H1 (cell line): Measurements from ENCODE around the gene DHRS3. TPM values are rescaled to one million over a fixed set of nuclear protein-coding genes. Genes with fewer than 3 reads are reported as not detected.

Experiments used
- CTCF ChIA-PET: fragments of 300-600 bp; sonication (Branson Sonifier 250); formaldehyde crosslinking; loops from one replicate; lab custom pipeline; 2021; ENCODE audit not compliant: partially characterized antibody; lab: Charles Lee
- POLR2A ChIA-PET: fragments of 300-600 bp; sonication (Branson Sonifier 250); formaldehyde crosslinking; loops from one replicate; lab custom pipeline; 2021; ENCODE audit warnings: inconsistent platforms; ENCODE audit not compliant: partially characterized antibody; lab: Charles Lee
- DNase-seq, 2 experiments: peaks; one replicate each; pipeline versions ENCODE4 v3.0.0 to v3.0.0-alpha.2; 2010 to 2022; ENCODE audit warnings: low spot score in 2 of 2, low read depth in 1 of 2, mixed read lengths in 1 of 2
- FAIRE-seq: peaks from 2 replicates; lab custom pipeline; 2011; peaks lifted over from hg19 to GRCh38; lab: Jason Lieb, UNC
- H2AFZ ChIP-seq: 2 replicates; pipeline ENCODE4 v1.8.1; 2012; ENCODE audit warnings: low read length, inconsistent platforms
- H2AK5ac ChIP-seq: 2 replicates; pipeline ENCODE4 v1.6.1; 2013; ENCODE audit warnings: low read depth, low read length
- H2BK120ac ChIP-seq: replicated peaks from 2 replicates; pipeline ENCODE3; 2013; ENCODE audit warnings: low read depth, low read length, inconsistent platforms
- H2BK12ac ChIP-seq: 2 replicates; pipeline ENCODE4 v1.6.1; 2013; ENCODE audit warnings: low read depth, low read length
- H2BK15ac ChIP-seq: 2 replicates; pipeline ENCODE4 v1.6.1; 2013; ENCODE audit warnings: low read length
- H2BK20ac ChIP-seq: 2 replicates; pipeline ENCODE4 v1.6.1; 2013; ENCODE audit warnings: low read length
- H2BK5ac ChIP-seq: 2 replicates; pipeline ENCODE4 v1.6.1; 2013; ENCODE audit warnings: low read depth, low read length
- H3K14ac ChIP-seq: 2 replicates; pipeline ENCODE4 v1.6.1; 2013; ENCODE audit warnings: inconsistent platforms; ENCODE audit not compliant: insufficient read length
- H3K18ac ChIP-seq: 2 replicates; pipeline ENCODE4 v1.6.1; 2013; ENCODE audit warnings: low read length; ENCODE audit errors: extremely low read depth
- H3K23ac ChIP-seq: 2 replicates; pipeline ENCODE4 v1.6.1; 2013; ENCODE audit warnings: inconsistent platforms; ENCODE audit not compliant: insufficient read length
- H3K23me2 ChIP-seq: 2 replicates; pipeline ENCODE4 v1.6.1; 2013; ENCODE audit warnings: low read depth, low read length
- H3K27ac ChIP-seq: 2 replicates; pipeline ENCODE4 v1.6.1; 2011; ENCODE audit warnings: low read depth, low read length, inconsistent platforms
- H3K27me3 ChIP-seq, 4 experiments: replicated peaks in 1 of 4; 1 replicate in 1 of 4; 2 replicates in 3 of 4; pipeline versions ENCODE4 v1.6.1 to v1.8.1; 2011 to 2013; ENCODE audit warnings: low read length in 3 of 4, mild to moderate bottlenecking in 3 of 4, inconsistent platforms in 2 of 4, mixed read lengths in 2 of 4, moderate library complexity in 1 of 4; ENCODE audit not compliant: control insufficient read depth in 3 of 4, insufficient read depth in 3 of 4; ENCODE audit errors: extremely low read depth in 1 of 4
- H3K36me3 ChIP-seq, 4 experiments: 2 replicates each; pipeline versions ENCODE4 v1.6.1 to v1.8.1; 2011 to 2013; ENCODE audit warnings: mild to moderate bottlenecking in 4 of 4, low read length in 3 of 4, moderate library complexity in 2 of 4, control low read depth in 1 of 4, inconsistent platforms in 1 of 4; ENCODE audit not compliant: insufficient read depth in 4 of 4, control insufficient read depth in 2 of 4
- H3K4ac ChIP-seq: replicated peaks from 2 replicates; pipeline ENCODE3; 2013; ENCODE audit warnings: low read length, low read depth, mixed read lengths, inconsistent platforms; ENCODE audit not compliant: insufficient read length
- H3K4me1 ChIP-seq, 4 experiments: replicated peaks in 1 of 4; 1 replicate in 1 of 4; 2 replicates in 3 of 4; pipeline versions ENCODE4 v1.6.1 to v1.8.1; 2011 to 2013; ENCODE audit warnings: low read length in 3 of 4, inconsistent platforms in 2 of 4, mixed read lengths in 1 of 4; ENCODE audit not compliant: insufficient read depth in 4 of 4, control insufficient read depth in 3 of 4
- H3K4me2 ChIP-seq, 2 experiments: 2 replicates each; pipeline versions ENCODE4 v1.6.1 to v1.8.1; 2011 to 2013; ENCODE audit warnings: low read depth in 2 of 2, low read length in 2 of 2, control low read depth in 1 of 2, inconsistent platforms in 1 of 2, mild to moderate bottlenecking in 1 of 2; ENCODE audit not compliant: insufficient read depth in 1 of 2
- H3K4me3 ChIP-seq, 4 experiments: fragments of 200-600, 300-600 bp in 1 of 4; sonication (generic), shearing (Covaris generic), sonication (Bioruptor Twin) in 1 of 4; 2 replicates each; pipeline versions ENCODE4 v1.5.1 to v1.8.1; 2011 to 2016; ENCODE audit warnings: low read length in 4 of 4, low read depth in 3 of 4, control low read depth in 2 of 4, inconsistent platforms in 2 of 4, mild to moderate bottlenecking in 2 of 4, mixed read lengths in 1 of 4, moderate library complexity in 1 of 4; ENCODE audit not compliant: insufficient read depth in 2 of 4; ENCODE audit errors: extremely low read depth in 1 of 4
- H3K56ac ChIP-seq: replicated peaks from 2 replicates; pipeline ENCODE3; 2013; ENCODE audit warnings: low read depth, mild to moderate bottlenecking, mixed read lengths, low read length, inconsistent platforms; ENCODE audit not compliant: insufficient read length
- H3K79me1 ChIP-seq: 2 replicates; pipeline ENCODE4 v1.6.1; 2013; ENCODE audit warnings: low read depth, low read length, control low read depth
- H3K79me2 ChIP-seq, 2 experiments: 2 replicates each; pipeline versions ENCODE4 v1.6.1 to v1.8.1; 2012 to 2013; ENCODE audit warnings: low read length in 2 of 2, mild to moderate bottlenecking in 2 of 2, inconsistent platforms in 1 of 2; ENCODE audit not compliant: insufficient read depth in 2 of 2, control insufficient read depth in 1 of 2
- H3K9ac ChIP-seq, 4 experiments: replicated peaks in 1 of 4; 1 replicate in 1 of 4; 2 replicates in 3 of 4; pipeline versions ENCODE4 v1.6.1 to v1.8.1; 2011 to 2013; ENCODE audit warnings: low read depth in 3 of 4, low read length in 3 of 4, control low read depth in 2 of 4, mild to moderate bottlenecking in 2 of 4, moderate library complexity in 2 of 4, inconsistent platforms in 1 of 4; ENCODE audit errors: extremely low read depth in 1 of 4
- H3K9me3 ChIP-seq, 2 experiments: 2 replicates each; pipeline versions ENCODE4 v1.6.1 to v1.8.1; 2012 to 2013; ENCODE audit warnings: mild to moderate bottlenecking in 2 of 2, moderate library complexity in 2 of 2, control low read depth in 1 of 2, inconsistent platforms in 1 of 2, low read depth in 1 of 2, low read length in 1 of 2, mixed read lengths in 1 of 2; ENCODE audit not compliant: insufficient read depth in 2 of 2
- H4K20me1 ChIP-seq, 2 experiments: replicated peaks in 1 of 2; 2 replicates each; pipeline versions ENCODE3 to v1.8.1; 2011 to 2013; ENCODE audit warnings: inconsistent platforms in 2 of 2, low read length in 2 of 2, mild to moderate bottlenecking in 1 of 2; ENCODE audit not compliant: insufficient read depth in 2 of 2, control insufficient read depth in 1 of 2
- H4K5ac ChIP-seq: 2 replicates; pipeline ENCODE4 v1.6.1; 2013; ENCODE audit warnings: low read length, low read depth, mixed read lengths, inconsistent platforms; ENCODE audit not compliant: insufficient read length
- H4K8ac ChIP-seq: 2 replicates; pipeline ENCODE4 v1.8.0; 2013; ENCODE audit warnings: mild to moderate bottlenecking, moderate library complexity, low read length, inconsistent platforms; ENCODE audit not compliant: insufficient read depth; ENCODE audit errors: extremely low read depth
- H4K91ac ChIP-seq: replicated peaks from 2 replicates; pipeline ENCODE3; 2013; ENCODE audit warnings: low read length, mixed read lengths, inconsistent platforms; ENCODE audit not compliant: insufficient read length
- NANOG ChIP-seq: IDR thresholded peaks from 2 replicates; pipeline ENCODE4 v1.6.1; 2011; ENCODE audit warnings: low read length, low read depth, mild to moderate bottlenecking, inconsistent platforms; ENCODE audit not compliant: insufficient read depth, poor library complexity, severe bottlenecking
- SIX5 ChIP-seq: IDR thresholded peaks from 2 replicates; pipeline ENCODE4 v1.6.1; 2011; ENCODE audit warnings: mild to moderate bottlenecking, low read depth, low read length
- TAF1 ChIP-seq: IDR thresholded peaks from 2 replicates; pipeline ENCODE4 v1.6.1; 2011; ENCODE audit warnings: mild to moderate bottlenecking, low read depth, low read length
- WGBS, 2 experiments: shearing (Covaris generic) in 1 of 2; methylation state at CpG; one replicate each; pipeline versions ENCODE4 v1.1.6 to v1.1.7; 2013 to 2015; ENCODE audit warnings: low lambda C conversion rate in 2 of 2, mixed read lengths in 2 of 2, inconsistent platforms in 1 of 2, low coverage in 1 of 2, missing lambda C conversion rate in 1 of 2; ENCODE audit not compliant: insufficient replicate concordance in 2 of 2, insufficient coverage in 1 of 2, insufficient read length in 1 of 2; ENCODE audit errors: extremely low coverage in 1 of 2, missing lambda C conversion rate in 1 of 2; 5-methylcytosine and 5-hydroxymethylcytosine counted together
- polyA plus RNA-seq, 7 experiments: library from polyadenylated mRNA; depleted of rRNA in 3 of 7; stranded (reverse) in 5 of 7; unstranded in 2 of 7; fragments of >200 nt in 5 of 7; fragments of 200-250 nt in 2 of 7; gene quantifications; 1 replicate in 5 of 7; 2 replicates in 1 of 7; 4 replicates in 1 of 7; pipeline versions ENCODE4 v1.2.1 to v1.2.3, GENCODE V29; 2011 to 2013; ENCODE audit warnings: missing spikeins in 2 of 7, mixed read lengths in 2 of 7
- total RNA-seq: library from RNA; stranded (reverse); fragmentation: NEBNext Ultra II Directional; extraction: Animal tissue kit (Norgen Biotek cat#: 25700); gene quantifications from 2 replicates; pipeline ENCODE4 v1.2.1, GENCODE V29; 2021

DHRS3 gene
- total and polyA plus RNA-seq, 2 of the 8 experiments (the other 6 are each of a cell fraction or from before 2014, with no cell fraction given), result 32.5 to 36.4 TPM

GRCh38 chr1:12542616-12543592 is 75.1 kb downstream of the DHRS3 start:
- Histone ChIP-seq H3K18ac (no peak overlapping the region), H4K8ac (no peak overlapping the region), H2AFZ (no peak overlapping the region), H3K56ac (no peak overlapping the region), H3K14ac (no peak overlapping the region), H3K23me2 (peaks cover 4% of the 10 kb centered on the region; the same call in 1 of the 2 replicates), H3K79me1 (no peaks in the 10 kb centered on the region), H2BK15ac (no peak overlapping the region), H4K20me1 (no peaks in the 10 kb centered on the region), H2BK120ac (no peak overlapping the region), H3K9ac (no peak overlapping the region), H3K4me1 (peaks cover 0 to 18% (median 9%) of the 10 kb centered on the region in 4 experiments; a peak in 6 of 7 replicates), H3K27ac (no peak overlapping the region), H3K4ac (no peak overlapping the region), H4K5ac (no peak overlapping the region), H2BK12ac (no peak overlapping the region), H3K4me3 (no peak overlapping the region), H3K23ac (no peak overlapping the region), H3K4me2 (no peak overlapping the region), H3K79me2 (no peaks in the 10 kb centered on the region), H2BK5ac (no peak overlapping the region), H2AK5ac (no peak overlapping the region), H3K36me3 (no peaks in the 10 kb centered on the region), H3K9me3 (no peaks in the 10 kb centered on the region), H4K91ac (no peak overlapping the region), H3K27me3 (peaks cover 0 to 5% (median 0%) of the 10 kb centered on the region in 4 experiments; a peak in 1 of 7 replicates), H2BK20ac (no peak overlapping the region)
- TF ChIP-seq TAF1 (no peak), NANOG (no peak), SIX5 (no peak)
- ChIA-PET CTCF (no interaction called here), POLR2A (interaction anchor here (0.6 to 1.0 kb wide), 2 partner anchors 52 to 1392 kb away, joined by 3 read pairs; no protein-coding TSS in a partner anchor)
- no peak for FAIRE-seq
- 93% methylated on average over 7 of the region's 9 CpGs; no CpG with 5 or more reads in 1 of the 2 experiments for WGBS, 2 experiments
- DNase-seq, result no peak
